Panc1 (cell line): ENCODE results near the gene IDUA. TPM values are rescaled to one million over a fixed set of nuclear protein-coding genes. Genes with fewer than 3 reads are reported as not detected.

Experiments
- ATAC-seq: fragments of 200-7000 bp; cut with Tn5 transposase; 2 replicates; pipeline ENCODE4 v1.9.1; 2020; ENCODE audit warnings: mild to moderate bottlenecking, moderate library complexity
- BruUV-seq: library from RNA; stranded (reverse); fragments of 400-500 nt; replicated peaks from 2 replicates; lab custom pipeline; 2021; lab: Mats Ljungman, UMichigan
- CTCF ChIA-PET: fragments of 300-600 bp; sonication (Branson Sonifier 250); formaldehyde crosslinking; loops from one replicate; lab custom pipeline; 2022; ENCODE audit warnings: antibody characterized with exemption; lab: Charles Lee
- POLR2A ChIA-PET: fragments of 300-600 bp; sonication (Branson Sonifier 250); formaldehyde crosslinking; loops from one replicate; lab custom pipeline; 2022; ENCODE audit warnings: antibody characterized with exemption; lab: Charles Lee
- DNase-seq: peaks from one replicate; pipeline ENCODE4 v3.0.0-alpha.2; 2010; ENCODE audit warnings: low read depth, low spot score
- H3K27ac ChIP-seq: 2 replicates; pipeline ENCODE4 v1.5.1; 2011; ENCODE audit warnings: mild to moderate bottlenecking, low read length, inconsistent platforms
- H3K27me3 ChIP-seq: fragments of 200-500 bp; sonication (Bioruptor generic); 2 replicates; pipeline ENCODE4 v1.6.0; 2014; ENCODE audit warnings: low read length, inconsistent platforms; ENCODE audit not compliant: control insufficient read depth, insufficient read depth
- H3K36me3 ChIP-seq: fragments of 200-500 bp; sonication (Bioruptor generic); 2 replicates; pipeline ENCODE4 v1.5.1; 2014; ENCODE audit warnings: inconsistent platforms, mild to moderate bottlenecking, low read length, moderate library complexity; ENCODE audit not compliant: control insufficient read depth, insufficient read depth
- H3K4me1 ChIP-seq: 2 replicates; pipeline ENCODE4 v1.5.1; 2011; ENCODE audit warnings: inconsistent platforms, mild to moderate bottlenecking, low read length, moderate library complexity; ENCODE audit not compliant: control insufficient read depth, insufficient read depth
- H3K4me3 ChIP-seq, 2 experiments: 2 replicates each; pipeline ENCODE4 v1.5.1; 2011 to 2012; ENCODE audit warnings: low read depth in 2 of 2, low read length in 2 of 2, mild to moderate bottlenecking in 2 of 2, inconsistent platforms in 1 of 2, moderate library complexity in 1 of 2
- H3K9me3 ChIP-seq: fragments of 200-500 bp; sonication (Bioruptor generic); 2 replicates; pipeline ENCODE4 v1.5.1; 2014; ENCODE audit warnings: low read depth, mild to moderate bottlenecking, inconsistent platforms, low read length, moderate library complexity; ENCODE audit not compliant: control insufficient read depth, insufficient read depth
- CTCF ChIP-seq: fragments of 450-650 bp; IDR thresholded peaks from 2 replicates; pipeline ENCODE4 v1.5.1; 2017; ENCODE audit warnings: mild to moderate bottlenecking
- POLR2AphosphoS5 ChIP-seq: IDR thresholded peaks from 2 replicates; pipeline ENCODE4 v1.6.1; 2012; ENCODE audit warnings: mild to moderate bottlenecking, low read depth, low read length, moderate library complexity
- REST ChIP-seq, 2 experiments: IDR thresholded peaks; 2 replicates each; pipeline ENCODE4 v1.6.1; 2011 to 2012; ENCODE audit warnings: low read depth in 2 of 2, control low read depth in 1 of 2, low read length in 1 of 2, mild to moderate bottlenecking in 1 of 2, moderate library complexity in 1 of 2; ENCODE audit not compliant: insufficient read depth in 1 of 2
- SIN3A ChIP-seq: IDR thresholded peaks from 2 replicates; pipeline ENCODE4 v1.6.1; 2012; ENCODE audit warnings: low read depth, mild to moderate bottlenecking, low read length, moderate library complexity, borderline replicate concordance; ENCODE audit not compliant: insufficient read depth
- TCF7L2 ChIP-seq: IDR thresholded peaks from 2 replicates; pipeline ENCODE4 v1.6.1; 2011; ENCODE audit warnings: mild to moderate bottlenecking, low read depth, low read length, inconsistent platforms
- in situ Hi-C: cut with HindIII; loops from 2 replicates; pipeline ENCODE4 v1.10.0; 2016; ENCODE audit warnings: low sequenced_read_pairs, low pct_unique_long_range_greater_than_20kb
- intact Hi-C: fragments of 100-400 bp; cut with micrococcal nuclease; formaldehyde crosslinking; loops from one replicate; pipeline ENCODE4 v1.10.0; 2022; ENCODE audit not compliant: unreplicated experiment
- total RNA-seq: library from RNA; stranded (reverse); gene quantifications from one replicate; pipeline ENCODE4 v1.2.1, GENCODE V29; 2021; ENCODE audit not compliant: unreplicated experiment

Gene IDUA
- total RNA-seq, 1 experiment from 2014 or later: 30.6 TPM

GRCh38 chr4:953574-953915, 33.3 kb upstream of the IDUA start:
- Histone ChIP-seq H3K4me3 (no peak overlapping the region), H3K9me3 (no peaks in the 10 kb centered on the region), H3K36me3 (no peaks in the 10 kb centered on the region), H3K27ac (no peak overlapping the region), H3K4me1 (no peaks in the 10 kb centered on the region), H3K27me3 (no peaks in the 10 kb centered on the region)
- no peak for DNase-seq
- TF ChIP-seq CTCF: no peak
- TF ChIP-seq POLR2AphosphoS5: no peak
- TF ChIP-seq SIN3A: no peak
- TF ChIP-seq REST (IDR thresholded peaks at IDR 0.05; ENCODE audit: insufficient read depth in 1 of 2, low read depth in 2 of 2, low read length in 1 of 2): no peak
- no peak for TF ChIP-seq TCF7L2
- no TSS peak for BruUV-seq
- intact Hi-C loops: no loop called here
- in situ Hi-C loops: no loop called here
- no peak for ATAC-seq
- ChIA-PET POLR2A (no interaction called here), CTCF (no interaction called here)

GRCh38 chr4:954211-955020, 32.4 kb upstream of the IDUA start:
- no peak for ATAC-seq
- in situ Hi-C loops: no loop called here

More at GRCh38 chr4:954211-955020, 32.4 kb upstream of the IDUA start:
- no TSS peak for BruUV-seq
- intact Hi-C loops: no loop called here
- no peaks in the 10 kb centered on the region for H3K27me3 ChIP-seq
- POLR2A ChIA-PET: no interaction called here
- DNase-seq: no peak
- H3K36me3 ChIP-seq: no peaks in the 10 kb centered on the region
- H3K27ac ChIP-seq: no peak overlapping the region
- TF ChIP-seq SIN3A (no peak), POLR2AphosphoS5 (no peak), TCF7L2 (no peak), CTCF (no peak)
- no peaks in the 10 kb centered on the region for H3K4me1 ChIP-seq
- no peaks in the 10 kb centered on the region for H3K9me3 ChIP-seq
- no peak overlapping the region for H3K4me3 ChIP-seq
- CTCF ChIA-PET: no interaction called here
